IMR-90 (cell line): ENCODE results near the gene CIAO2B. TPM values are rescaled to one million over a fixed set of nuclear protein-coding genes. Genes with fewer than 3 reads are reported as not detected.

Experiments used
- ATAC-seq: fragments of 200-7000 bp; cut with Tn5 transposase; 2 replicates; pipeline ENCODE4 v1.9.1; 2020; ENCODE audit warnings: low read depth, mild to moderate bottlenecking, moderate library complexity
- BruUV-seq: library from RNA; stranded (reverse); fragments of 400-500 nt; replicated peaks from 2 replicates; lab custom pipeline; 2021; lab: Mats Ljungman, UMichigan
- CTCF ChIA-PET: fragments of 300-600 bp; formaldehyde crosslinking; extraction: SDS; loops from one replicate; lab custom pipeline; 2021; ENCODE audit warnings: antibody characterized with exemption; lab: Yijun Ruan, JAX
- POLR2A ChIA-PET: fragments of 300-600 bp; sonication (Branson Sonifier 250); formaldehyde crosslinking; loops from one replicate; lab custom pipeline; 2022; ENCODE audit warnings: antibody characterized with exemption; ENCODE audit not compliant: unreplicated experiment; lab: Charles Lee
- DNase-seq: peaks from one replicate; pipeline ENCODE4 v3.0.0; 2013
- H2AFZ ChIP-seq: replicated peaks from 2 replicates; pipeline ENCODE3; 2013; ENCODE audit warnings: low read length, mild to moderate bottlenecking; ENCODE audit not compliant: poor library complexity
- H2AK5ac ChIP-seq: 2 replicates; pipeline ENCODE4 v1.6.1; 2013; ENCODE audit warnings: low read depth, low read length, inconsistent platforms
- H2AK9ac ChIP-seq: replicated peaks from 2 replicates; pipeline ENCODE3; 2013; ENCODE audit warnings: mild to moderate bottlenecking, low read depth, low read length, moderate library complexity; ENCODE audit not compliant: poor library complexity
- H2BK120ac ChIP-seq: 2 replicates; pipeline ENCODE4 v1.6.1; 2013; ENCODE audit warnings: low read depth, low read length, inconsistent platforms
- H2BK15ac ChIP-seq: 3 replicates; pipeline ENCODE4 v1.6.1; 2013; ENCODE audit warnings: low read depth, low read length, inconsistent platforms
- H2BK20ac ChIP-seq: 2 replicates; pipeline ENCODE4 v1.6.1; 2013; ENCODE audit warnings: low read depth, mild to moderate bottlenecking, inconsistent platforms, low read length, moderate library complexity
- H2BK5ac ChIP-seq: 2 replicates; pipeline ENCODE4 v1.6.1; 2013; ENCODE audit warnings: mild to moderate bottlenecking, low read depth, low read length, inconsistent platforms; ENCODE audit not compliant: poor library complexity, severe bottlenecking
- H3K14ac ChIP-seq: replicated peaks from 2 replicates; pipeline ENCODE4 v1.6.1; 2013; ENCODE audit warnings: low read depth, low read length, inconsistent platforms
- H3K18ac ChIP-seq: 2 replicates; pipeline ENCODE4 v1.6.1; 2013; ENCODE audit warnings: low read depth, low read length, control low read depth
- H3K23ac ChIP-seq: 2 replicates; pipeline ENCODE4 v1.6.1; 2013; ENCODE audit warnings: low read depth, low read length, inconsistent platforms
- H3K27ac ChIP-seq: 2 replicates; pipeline ENCODE4 v1.5.1; 2013; ENCODE audit warnings: mild to moderate bottlenecking, control low read depth, low read length; ENCODE audit not compliant: insufficient read depth
- H3K27me3 ChIP-seq: 2 replicates; pipeline ENCODE4 v1.6.1; 2013; ENCODE audit warnings: low read length; ENCODE audit not compliant: control insufficient read depth, insufficient read depth
- H3K36me3 ChIP-seq: 2 replicates; pipeline ENCODE4 v1.6.1; 2013; ENCODE audit warnings: low read length, mixed read lengths; ENCODE audit not compliant: control insufficient read depth, insufficient read depth
- H3K4ac ChIP-seq: 2 replicates; pipeline ENCODE4 v1.6.1; 2013; ENCODE audit warnings: low read depth, low read length, inconsistent platforms
- H3K4me1 ChIP-seq: 2 replicates; pipeline ENCODE4 v1.6.1; 2013; ENCODE audit warnings: low read length, mixed read lengths; ENCODE audit not compliant: control insufficient read depth, insufficient read depth
- H3K4me2 ChIP-seq: 2 replicates; pipeline ENCODE4 v1.6.1; 2013; ENCODE audit warnings: low read depth, mild to moderate bottlenecking, control low read depth, low read length, moderate library complexity
- H3K4me3 ChIP-seq: 2 replicates; pipeline ENCODE4 v1.5.1; 2013; ENCODE audit warnings: low read depth, mild to moderate bottlenecking, control low read depth, low read length, moderate library complexity; ENCODE audit not compliant: insufficient read depth
- H3K56ac ChIP-seq: 2 replicates; pipeline ENCODE4 v1.6.1; 2013; ENCODE audit warnings: low read length, inconsistent platforms; ENCODE audit not compliant: insufficient read depth; ENCODE audit errors: extremely low read depth
- H3K79me1 ChIP-seq, 2 experiments: 2 replicates each; pipeline ENCODE4 v1.6.1; 2013; ENCODE audit warnings: low read length in 2 of 2, inconsistent platforms in 1 of 2, low read depth in 1 of 2
- H3K9ac ChIP-seq: 2 replicates; pipeline ENCODE4 v1.6.1; 2013; ENCODE audit warnings: low read depth, low read length, control low read depth
- H3K9me1 ChIP-seq: 2 replicates; pipeline ENCODE4 v1.6.1; 2013; ENCODE audit warnings: low read length, inconsistent platforms; ENCODE audit not compliant: insufficient read depth
- H3K9me3 ChIP-seq: 2 replicates; pipeline ENCODE4 v1.6.1; 2013; ENCODE audit warnings: low read length; ENCODE audit not compliant: control insufficient read depth, insufficient read depth
- H4K20me1 ChIP-seq: 2 replicates; pipeline ENCODE4 v1.6.1; 2013; ENCODE audit warnings: low read length, inconsistent platforms; ENCODE audit not compliant: insufficient read depth
- H4K5ac ChIP-seq: 2 replicates; pipeline ENCODE4 v1.6.1; 2013; ENCODE audit warnings: mild to moderate bottlenecking, low read depth, low read length, control low read depth
- H4K8ac ChIP-seq, 2 experiments: 2 replicates each; pipeline ENCODE4 v1.6.1; 2013; ENCODE audit warnings: low read depth in 2 of 2, low read length in 2 of 2, control low read depth in 1 of 2, inconsistent platforms in 1 of 2
- H4K91ac ChIP-seq: 2 replicates; pipeline ENCODE4 v1.6.1; 2013; ENCODE audit warnings: low read depth, low read length, inconsistent platforms; ENCODE audit not compliant: insufficient read depth
- BHLHE40 ChIP-seq: fragments of 150-350 bp; IDR thresholded peaks from 2 replicates; pipeline ENCODE4 v1.6.1; 2016; ENCODE audit warnings: mild to moderate bottlenecking, low read depth, low read length
- CEBPB ChIP-seq: IDR thresholded peaks from 2 replicates; pipeline ENCODE4 v1.6.1; 2012; ENCODE audit warnings: low read depth, low read length, improper control_type of control experiment
- CHD1 ChIP-seq: IDR thresholded peaks from 2 replicates; pipeline ENCODE4 v1.6.1; 2012; ENCODE audit warnings: low read depth, low read length, improper control_type of control experiment
- FOS ChIP-seq: fragments of 150-350 bp; IDR thresholded peaks from 2 replicates; pipeline ENCODE4 v1.6.1; 2016; ENCODE audit warnings: low read depth, low read length
- MAFK ChIP-seq: IDR thresholded peaks from 2 replicates; pipeline ENCODE4 v1.6.1; 2012; ENCODE audit warnings: low read depth, low read length, improper control_type of control experiment
- MAZ ChIP-seq: IDR thresholded peaks from 2 replicates; pipeline ENCODE4 v1.6.1; 2012; ENCODE audit warnings: low read depth, mild to moderate bottlenecking, low read length, improper control_type of control experiment, moderate library complexity, borderline replicate concordance
- MXI1 ChIP-seq: IDR thresholded peaks from 2 replicates; pipeline ENCODE4 v1.6.1; 2012; ENCODE audit warnings: low read depth, mild to moderate bottlenecking, low read length, moderate library complexity, borderline replicate concordance
- NFE2L2 ChIP-seq: fragments of 150-350 bp; IDR thresholded peaks from 2 replicates; pipeline ENCODE4 v1.6.1; 2016; ENCODE audit warnings: low read depth, mild to moderate bottlenecking, low read length
- POLR2A ChIP-seq: IDR thresholded peaks from 2 replicates; pipeline ENCODE4 v1.6.1; 2012; ENCODE audit warnings: mild to moderate bottlenecking, low read depth, low read length
- RAD21 ChIP-seq: IDR thresholded peaks from 2 replicates; pipeline ENCODE4 v1.6.1; 2012; ENCODE audit warnings: low read length, improper control_type of control experiment
- RCOR1 ChIP-seq: IDR thresholded peaks from 2 replicates; pipeline ENCODE4 v1.6.1; 2012; ENCODE audit warnings: mild to moderate bottlenecking, low read length, improper control_type of control experiment; ENCODE audit not compliant: insufficient replicate concordance
- RFX5 ChIP-seq: IDR thresholded peaks from 2 replicates; pipeline ENCODE4 v1.8.0; 2012; ENCODE audit warnings: low read depth, mild to moderate bottlenecking, low read length, moderate library complexity
- SMC3 ChIP-seq: fragments of 150-350 bp; IDR thresholded peaks from 2 replicates; pipeline ENCODE4 v1.6.1; 2016; ENCODE audit warnings: low read depth, mild to moderate bottlenecking, antibody characterized with exemption, low read length, moderate library complexity
- WGBS, 2 experiments: methylation state at CpG; one replicate each; pipeline versions ENCODE4 v1.1.5 to v1.1.7; 2013; ENCODE audit warnings: missing lambda C conversion rate in 2 of 2; ENCODE audit not compliant: insufficient read length in 1 of 2; ENCODE audit errors: extremely low coverage in 2 of 2; 5-methylcytosine and 5-hydroxymethylcytosine counted together
- dilution Hi-C: fragments of 300-500 bp; cut with HindIII; formaldehyde crosslinking; loops from one replicate; pipeline ENCODE4 v1.14.3; 2018; ENCODE audit warnings: low sequenced_read_pairs; ENCODE audit not compliant: unreplicated experiment
- in situ Hi-C: fragments of 300-500 bp; cut with MboI; formaldehyde crosslinking; loops from 3 replicates; pipeline ENCODE4 v1.14.3; 2019; ENCODE audit warnings: low sequenced_read_pairs, inconsistent platforms, mixed read lengths
- intact Hi-C: fragments of 100-400 bp; cut with micrococcal nuclease; formaldehyde crosslinking; loops from 2 replicates; pipeline ENCODE4 v1.10.0; 2022
- polyA plus RNA-seq, 3 experiments: library from polyadenylated mRNA; depleted of rRNA; stranded (reverse); fragments of >200 nt; gene quantifications; 2 replicates each; pipeline ENCODE4 v1.2.3, GENCODE V29; 2012; ENCODE audit warnings: low replicate concordance in 1 of 3
- total RNA-seq: library from RNA; depleted of rRNA; stranded (reverse); fragments of >200 nt; gene quantifications from 2 replicates; pipeline ENCODE4 v1.2.3, GENCODE V29; 2012
- TF ChIP-seq, protein P1 (sequence below): fragments of 150-350 bp; IDR thresholded peaks from 2 replicates; pipeline ENCODE4 v1.6.1; 2017; ENCODE audit warnings: mild to moderate bottlenecking, antibody characterized with exemption, low read length, low read depth
- TF ChIP-seq, protein P2 (sequence below): fragments of 150-350 bp; IDR thresholded peaks from 2 replicates; pipeline ENCODE4 v1.6.1; 2016; ENCODE audit warnings: low read depth, mild to moderate bottlenecking, low read length, moderate library complexity, borderline replicate concordance
- TF ChIP-seq, protein P3 (sequence below): conservative IDR thresholded peaks from 2 replicates; pipeline ENCODE4 v1.5.1; 2012; ENCODE audit warnings: mild to moderate bottlenecking, low read depth, low read length, improper control_type of control experiment

Gene CIAO2B
- total and polyA plus RNA-seq, 2 of the 4 experiments (the other 2 are of a cell fraction): 148 to 234 TPM

DNA sequence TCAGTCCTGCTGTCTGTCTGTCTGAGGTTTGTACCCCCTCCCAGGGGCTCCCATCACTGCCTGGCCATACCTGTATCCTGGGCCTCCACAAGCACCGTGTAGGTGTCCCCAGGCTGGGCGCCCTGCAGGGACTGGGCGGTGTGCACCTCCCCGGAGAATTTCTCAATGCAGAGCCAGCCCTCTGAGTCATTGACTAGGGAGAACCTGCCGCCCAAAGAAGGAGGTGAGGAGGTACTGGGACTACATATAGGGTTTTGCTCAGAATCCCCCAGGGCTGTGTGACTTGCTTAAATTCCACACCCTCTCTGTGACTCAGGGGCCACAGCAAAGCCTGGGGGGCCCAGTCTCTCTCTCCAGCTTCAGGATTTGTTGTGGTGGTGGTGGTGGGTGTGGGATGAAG lies 23.1 kb downstream of the CIAO2B start:
- Histone ChIP-seq H2AK5ac (no peak overlapping the region), H3K9ac (no peak overlapping the region), H3K4me1 (no peaks in the 10 kb centered on the region), H3K4me2 (no peak overlapping the region), H2BK20ac (no peak overlapping the region), H4K91ac (no peak overlapping the region), H3K27me3 (peaks cover 18% of the 10 kb centered on the region), H2BK15ac (no peak overlapping the region), H3K14ac (no peak overlapping the region), H4K5ac (no peak overlapping the region), H3K9me3 (no peaks in the 10 kb centered on the region), H3K27ac (no peak overlapping the region), H3K79me1 (no peaks in the 10 kb centered on the region), H3K4ac (no peak overlapping the region), H2BK5ac (no peak overlapping the region), H3K18ac (no peak overlapping the region), H3K36me3 (no peaks in the 10 kb centered on the region), H3K9me1 (peaks cover 3% of the 10 kb centered on the region; the same call in 1 of the 2 replicates), H4K8ac (no peak overlapping the region), H3K4me3 (no peak overlapping the region), H2AK9ac (no peak overlapping the region), H4K20me1 (no peaks in the 10 kb centered on the region), H2AFZ (no peak overlapping the region), H3K23ac (no peak overlapping the region), H3K56ac (no peak overlapping the region), H2BK120ac (no peak overlapping the region)
- POLR2A ChIA-PET: no interaction called here
- no TSS peak for BruUV-seq
- DNase-seq (no peak), ATAC-seq (no peak)
- intact Hi-C loops: no loop called here
- in situ Hi-C loops: no loop called here
- WGBS, 2 experiments: no CpG with 5 or more reads among the region's 5 CpGs
- CTCF ChIA-PET: interaction anchor here (1.8 kb wide), 1 partner anchor 17 kb away, joined by 5 read pairs; no protein-coding TSS in a partner anchor
- dilution Hi-C loops: no loop called here
- no peak for TF ChIP-seq BHLHE40
- TF ChIP-seq, protein P1, sequence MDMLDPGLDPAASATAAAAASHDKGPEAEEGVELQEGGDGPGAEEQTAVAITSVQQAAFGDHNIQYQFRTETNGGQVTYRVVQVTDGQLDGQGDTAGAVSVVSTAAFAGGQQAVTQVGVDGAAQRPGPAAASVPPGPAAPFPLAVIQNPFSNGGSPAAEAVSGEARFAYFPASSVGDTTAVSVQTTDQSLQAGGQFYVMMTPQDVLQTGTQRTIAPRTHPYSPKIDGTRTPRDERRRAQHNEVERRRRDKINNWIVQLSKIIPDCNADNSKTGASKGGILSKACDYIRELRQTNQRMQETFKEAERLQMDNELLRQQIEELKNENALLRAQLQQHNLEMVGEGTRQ: no peak
- TF ChIP-seq MXI1: no peak
- TF ChIP-seq POLR2A: no peak
- no peak for TF ChIP-seq RFX5
- no peak for TF ChIP-seq SMC3
- TF ChIP-seq NFE2L2: no peak
- TF ChIP-seq CEBPB: no peak
- TF ChIP-seq FOS: no peak
- TF ChIP-seq, protein P2, sequence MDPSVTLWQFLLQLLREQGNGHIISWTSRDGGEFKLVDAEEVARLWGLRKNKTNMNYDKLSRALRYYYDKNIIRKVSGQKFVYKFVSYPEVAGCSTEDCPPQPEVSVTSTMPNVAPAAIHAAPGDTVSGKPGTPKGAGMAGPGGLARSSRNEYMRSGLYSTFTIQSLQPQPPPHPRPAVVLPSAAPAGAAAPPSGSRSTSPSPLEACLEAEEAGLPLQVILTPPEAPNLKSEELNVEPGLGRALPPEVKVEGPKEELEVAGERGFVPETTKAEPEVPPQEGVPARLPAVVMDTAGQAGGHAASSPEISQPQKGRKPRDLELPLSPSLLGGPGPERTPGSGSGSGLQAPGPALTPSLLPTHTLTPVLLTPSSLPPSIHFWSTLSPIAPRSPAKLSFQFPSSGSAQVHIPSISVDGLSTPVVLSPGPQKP: no peak
- TF ChIP-seq RCOR1: no peak
- no peak for TF ChIP-seq RAD21
- no peak for TF ChIP-seq CHD1
- no peak for TF ChIP-seq MAFK
- no peak for TF ChIP-seq MAZ
- TF ChIP-seq, protein P3, sequence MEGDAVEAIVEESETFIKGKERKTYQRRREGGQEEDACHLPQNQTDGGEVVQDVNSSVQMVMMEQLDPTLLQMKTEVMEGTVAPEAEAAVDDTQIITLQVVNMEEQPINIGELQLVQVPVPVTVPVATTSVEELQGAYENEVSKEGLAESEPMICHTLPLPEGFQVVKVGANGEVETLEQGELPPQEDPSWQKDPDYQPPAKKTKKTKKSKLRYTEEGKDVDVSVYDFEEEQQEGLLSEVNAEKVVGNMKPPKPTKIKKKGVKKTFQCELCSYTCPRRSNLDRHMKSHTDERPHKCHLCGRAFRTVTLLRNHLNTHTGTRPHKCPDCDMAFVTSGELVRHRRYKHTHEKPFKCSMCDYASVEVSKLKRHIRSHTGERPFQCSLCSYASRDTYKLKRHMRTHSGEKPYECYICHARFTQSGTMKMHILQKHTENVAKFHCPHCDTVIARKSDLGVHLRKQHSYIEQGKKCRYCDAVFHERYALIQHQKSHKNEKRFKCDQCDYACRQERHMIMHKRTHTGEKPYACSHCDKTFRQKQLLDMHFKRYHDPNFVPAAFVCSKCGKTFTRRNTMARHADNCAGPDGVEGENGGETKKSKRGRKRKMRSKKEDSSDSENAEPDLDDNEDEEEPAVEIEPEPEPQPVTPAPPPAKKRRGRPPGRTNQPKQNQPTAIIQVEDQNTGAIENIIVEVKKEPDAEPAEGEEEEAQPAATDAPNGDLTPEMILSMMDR: no peak
